C4-2B (cell line): ENCODE data around the gene LHFPL2.
"Not testable (repeated sequence)": the region's sequence is repeated elsewhere in the genome, so short reads cannot be mapped to it uniquely, and the experiment has no call there.

Source experiments
- H3K27ac ChIP-seq: fragments of 450-650 bp; 2 replicates; pipeline ENCODE4 v1.5.1; 2017
- ZFX ChIP-seq: fragments of 450-650 bp; IDR thresholded peaks from 2 replicates; pipeline ENCODE4 v1.6.1; 2017
- TF ChIP-seq, protein P1 (sequence below): fragments of 450-650 bp; conservative IDR thresholded peaks from 2 replicates; pipeline ENCODE4 v1.5.1; 2017; ENCODE audit warnings: mild to moderate bottlenecking

Gene LHFPL2

DNA sequence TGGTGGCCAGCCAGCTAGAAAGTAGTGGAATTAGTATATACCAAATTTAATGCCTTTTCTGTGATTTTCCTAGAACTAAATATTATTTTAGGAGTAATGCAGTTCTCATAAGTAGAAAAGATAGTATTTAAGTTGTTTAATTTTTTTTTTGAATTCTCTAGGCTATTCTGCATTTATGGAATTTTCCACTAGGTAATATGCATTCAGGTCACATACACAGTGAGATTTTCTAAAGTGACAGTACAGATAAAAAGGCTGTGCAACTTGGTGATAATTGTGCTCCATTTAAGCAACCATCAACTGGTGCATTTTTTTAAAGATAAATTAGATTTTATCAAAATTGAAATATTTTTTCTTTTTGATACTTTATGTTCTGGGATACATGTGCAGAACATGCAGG is 176.7 kb downstream of the LHFPL2 start:
- TF ChIP-seq, protein P1, sequence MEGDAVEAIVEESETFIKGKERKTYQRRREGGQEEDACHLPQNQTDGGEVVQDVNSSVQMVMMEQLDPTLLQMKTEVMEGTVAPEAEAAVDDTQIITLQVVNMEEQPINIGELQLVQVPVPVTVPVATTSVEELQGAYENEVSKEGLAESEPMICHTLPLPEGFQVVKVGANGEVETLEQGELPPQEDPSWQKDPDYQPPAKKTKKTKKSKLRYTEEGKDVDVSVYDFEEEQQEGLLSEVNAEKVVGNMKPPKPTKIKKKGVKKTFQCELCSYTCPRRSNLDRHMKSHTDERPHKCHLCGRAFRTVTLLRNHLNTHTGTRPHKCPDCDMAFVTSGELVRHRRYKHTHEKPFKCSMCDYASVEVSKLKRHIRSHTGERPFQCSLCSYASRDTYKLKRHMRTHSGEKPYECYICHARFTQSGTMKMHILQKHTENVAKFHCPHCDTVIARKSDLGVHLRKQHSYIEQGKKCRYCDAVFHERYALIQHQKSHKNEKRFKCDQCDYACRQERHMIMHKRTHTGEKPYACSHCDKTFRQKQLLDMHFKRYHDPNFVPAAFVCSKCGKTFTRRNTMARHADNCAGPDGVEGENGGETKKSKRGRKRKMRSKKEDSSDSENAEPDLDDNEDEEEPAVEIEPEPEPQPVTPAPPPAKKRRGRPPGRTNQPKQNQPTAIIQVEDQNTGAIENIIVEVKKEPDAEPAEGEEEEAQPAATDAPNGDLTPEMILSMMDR: no peak
- no peak for TF ChIP-seq ZFX
- no peak overlapping the region for H3K27ac ChIP-seq

GRCh38 chr5:78467752-78468357 is 180.7 kb downstream of the LHFPL2 start:
- TF ChIP-seq, protein P1: peak; percentile 89
- no peak for TF ChIP-seq ZFX
- no peak overlapping the region for H3K27ac ChIP-seq

GRCh38 chr5:78467140-78467539 is 181.4 kb downstream of the LHFPL2 start:
- H3K27ac ChIP-seq: no peak overlapping the region
- no peak for TF ChIP-seq ZFX
- TF ChIP-seq, protein P1: no peak

DNA sequence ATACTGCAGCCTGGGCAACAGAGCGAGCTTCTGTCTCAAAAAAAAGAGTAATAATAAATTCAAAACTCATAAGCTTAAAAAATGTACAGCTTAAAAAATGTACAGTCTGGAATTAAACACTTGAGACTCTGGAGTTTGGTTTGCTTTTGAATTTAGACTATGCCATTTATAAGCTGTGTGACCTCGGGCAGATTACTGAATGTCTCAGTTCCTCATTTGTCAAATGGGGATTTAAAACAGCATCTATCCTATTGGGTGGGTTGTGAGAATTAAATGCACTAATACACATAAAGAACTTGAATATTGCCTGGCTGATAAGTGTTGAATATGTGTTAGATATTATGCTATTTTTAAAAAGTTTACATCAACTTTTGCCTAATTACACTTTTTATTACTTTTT is 189.7 kb downstream of the LHFPL2 start:
- H3K27ac ChIP-seq: no peak overlapping the region
- TF ChIP-seq, protein P1: no peak
- TF ChIP-seq ZFX: no peak

DNA sequence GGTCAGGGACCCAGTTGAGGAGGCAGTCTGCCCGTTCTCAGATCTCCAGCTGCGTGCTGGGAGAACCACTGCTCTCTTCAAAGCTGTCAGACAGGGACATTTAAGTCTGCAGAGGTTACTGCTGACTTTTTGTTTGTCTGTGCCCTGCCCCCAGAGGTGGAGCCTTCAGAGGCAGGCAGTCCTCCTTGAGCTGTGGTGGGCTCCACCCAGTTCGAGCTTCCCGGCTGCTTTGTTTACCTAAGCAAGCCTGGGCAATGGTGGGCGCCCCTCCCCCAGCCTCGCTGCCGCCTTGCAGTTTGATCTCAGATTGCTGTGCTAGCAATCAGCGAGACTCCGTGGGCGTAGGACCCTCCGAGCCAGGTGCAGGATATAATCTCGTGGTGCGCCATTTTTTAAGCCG is 191.1 kb downstream of the LHFPL2 start:
- H3K27ac ChIP-seq: not testable (repeated sequence)

GRCh38 chr5:78449103-78449502 is 199.5 kb downstream of the LHFPL2 start:
- H3K27ac ChIP-seq: no peak overlapping the region
- TF ChIP-seq, protein P1: no peak
- TF ChIP-seq ZFX: no peak

DNA sequence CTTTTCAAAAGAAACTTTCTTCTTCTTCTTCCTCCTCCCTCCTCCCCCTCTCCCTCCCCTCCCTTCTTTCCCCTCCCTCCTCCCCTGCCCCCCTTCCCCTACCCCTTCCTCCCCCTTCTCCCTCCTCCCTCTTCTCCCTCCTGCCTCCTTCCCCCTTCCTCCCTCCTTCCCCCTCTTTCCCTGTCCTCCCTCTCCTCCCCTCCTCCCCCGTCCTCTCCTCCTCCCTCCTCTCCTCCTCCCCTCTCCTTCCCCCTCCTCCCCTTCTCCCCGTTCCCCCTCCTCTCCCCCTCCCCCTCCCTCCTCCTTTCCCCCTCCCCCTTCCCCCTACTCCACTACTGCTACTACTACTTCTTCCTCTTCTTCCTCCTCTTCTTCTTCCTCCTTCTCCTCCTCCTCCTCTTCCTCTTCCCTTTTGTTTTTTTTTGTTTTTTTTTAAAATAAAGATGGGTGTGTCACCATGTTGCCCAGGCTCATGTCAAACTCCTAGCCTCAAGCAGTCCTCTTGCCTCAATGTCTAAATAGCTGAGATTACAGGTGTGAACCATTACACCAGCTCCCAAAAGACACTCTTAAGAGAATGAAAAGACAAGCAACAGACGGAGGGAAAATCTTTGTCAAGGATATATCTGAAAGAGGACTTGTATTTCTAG is 200.7 kb downstream of the LHFPL2 start:
- H3K27ac ChIP-seq: no peak overlapping the region
- no peak for TF ChIP-seq ZFX
- TF ChIP-seq, protein P1: no peak
